ENCODE measurements around the gene SLC6A12. TPM values are rescaled to one million over a fixed set of nuclear protein-coding genes. Genes with fewer than 3 reads are reported as not detected.
A peak's percentile ranks its signal among the peaks of the same experiment; 100 is the strongest.

SLC6A12 gene
- total RNA-seq, 8 experiments from 2014 or later, result 0.11 to 8.1 (median 3.9) TPM

- Histone ChIP-seq H3K4me1 (replicated peaks in 1 of 2) (peaks cover 10 to 14% of the 10 kb centered on the region in 2 donors), H3K27ac (no peak overlapping the region), H3K4me3 (no peak overlapping the region)
- ATAC-seq (replicated peaks in 6 of 8), result no peak
- in situ Hi-C loops (cut with MboI; ENCODE audit: low pct_unique_long_range_greater_than_20kb in 2 of 9, low sequenced_read_pairs in 9 of 9, unreplicated experiment in 9 of 9), result no loop called here
- WGBS, 10 experiments, result 22 to 100% (median 71%) methylated on average over 1 to 3 of the region's 9 CpGs; no CpG with 5 or more reads in 5 of the 10 experiments
These were observed 15.3 kb downstream of the SLC6A12 start for GRCh38 chr12:198705-199104.

- Histone ChIP-seq H3K27ac (no peak overlapping the region), H3K4me1 (replicated peaks in 1 of 2) (peaks cover 15 to 20% of the 10 kb centered on the region in 2 donors)
- ATAC-seq (replicated peaks in 6 of 8), result no peak
These were observed 15.9 kb downstream of the SLC6A12 start for GRCh38 chr12:197911-198695.

GRCh38 chr12:197347-197746 is 16.6 kb downstream of the SLC6A12 start:
- no peak for ATAC-seq (replicated peaks in 6 of 8)
- in situ Hi-C loops (cut with MboI; ENCODE audit: low pct_unique_long_range_greater_than_20kb in 2 of 9, low sequenced_read_pairs in 9 of 9, unreplicated experiment in 9 of 9), result no loop called here
- Histone ChIP-seq H3K4me3 (no peak overlapping the region), H3K27ac (no peak overlapping the region), H3K4me1 (replicated peaks in 1 of 2) (peaks cover 22 to 24% of the 10 kb centered on the region in 2 donors)
- WGBS, 10 experiments, result 38 to 90% (median 71%) methylated on average over 2 to 3 of the region's 3 CpGs; no CpG with 5 or more reads in 2 of the 10 experiments

More at GRCh38 chr12:197911-198695, 15.9 kb downstream of the SLC6A12 start:
- WGBS, 10 experiments, result 63 to 100% (median 89%) methylated on average over 1 to 7 of the region's 11 CpGs; no CpG with 5 or more reads in 5 of the 10 experiments
- in situ Hi-C loops (cut with MboI; ENCODE audit: low pct_unique_long_range_greater_than_20kb in 2 of 9, low sequenced_read_pairs in 9 of 9, unreplicated experiment in 9 of 9), result no loop called here
- H3K4me3 ChIP-seq, result no peak overlapping the region

- H3K4me1 ChIP-seq (replicated peaks in 1 of 2), result peaks cover 22 to 24% of the 10 kb centered on the region in 2 donors
- WGBS, 10 experiments, result 80% methylated on average over 1 to 2 of the region's 4 CpGs; no CpG with 5 or more reads in 8 of the 10 experiments
- ATAC-seq (replicated peaks in 6 of 8), result no peak
- H3K4me3 ChIP-seq, result no peak overlapping the region
- H3K27ac ChIP-seq, result no peak overlapping the region
- in situ Hi-C loops (cut with MboI; ENCODE audit: low pct_unique_long_range_greater_than_20kb in 2 of 9, low sequenced_read_pairs in 9 of 9, unreplicated experiment in 9 of 9), result no loop called here
These were observed 17.5 kb downstream of the SLC6A12 start for GRCh38 chr12:196436-196835.

- no peak overlapping the region for H3K4me3 ChIP-seq
- H3K27ac ChIP-seq, result no peak overlapping the region
- ATAC-seq (replicated peaks in 6 of 8), result no peak
- in situ Hi-C loops (cut with MboI; ENCODE audit: low pct_unique_long_range_greater_than_20kb in 2 of 9, low sequenced_read_pairs in 9 of 9, unreplicated experiment in 9 of 9), result no loop called here
- 82 to 100% (median 94%) methylated on average over 1 to 10 of the region's 15 CpGs; no CpG with 5 or more reads in 5 of the 10 experiments for WGBS, 10 experiments
- H3K4me1 ChIP-seq (replicated peaks in 1 of 2), result peaks cover 22 to 24% of the 10 kb centered on the region in 2 donors
These were observed 18.0 kb downstream of the SLC6A12 start for GRCh38 chr12:195951-196350.

- in situ Hi-C loops (cut with MboI; ENCODE audit: low pct_unique_long_range_greater_than_20kb in 2 of 9, low sequenced_read_pairs in 9 of 9, unreplicated experiment in 9 of 9), result no loop called here
- 6 to 83% methylated on average over 2 to 3 of the region's 5 CpGs; no CpG with 5 or more reads in 8 of the 10 experiments for WGBS, 10 experiments
- H3K27ac ChIP-seq, result no peak overlapping the region
- H3K4me3 ChIP-seq, result no peak overlapping the region
- no peak for ATAC-seq (replicated peaks in 6 of 8)
- peaks cover 22 to 24% of the 10 kb centered on the region in 2 donors for H3K4me1 ChIP-seq (replicated peaks in 1 of 2)
These were observed 18.8 kb downstream of the SLC6A12 start for GRCh38 chr12:195156-195555.

- in situ Hi-C loops (cut with MboI; ENCODE audit: low pct_unique_long_range_greater_than_20kb in 2 of 9, low sequenced_read_pairs in 9 of 9, unreplicated experiment in 9 of 9), result no loop called here
- H3K27ac ChIP-seq, result no peak overlapping the region
- 67 to 100% (median 83%) methylated on average over 1 to 7 of the region's 7 CpGs; no CpG with 5 or more reads in 3 of the 10 experiments for WGBS, 10 experiments
- ATAC-seq (replicated peaks in 6 of 8), result no peak
- peaks cover 17 to 18% of the 10 kb centered on the region in 2 donors for H3K4me1 ChIP-seq (replicated peaks in 1 of 2)
- no peak overlapping the region for H3K4me3 ChIP-seq
These were observed 19.7 kb downstream of the SLC6A12 start for GRCh38 chr12:194276-194675.

GRCh38 chr12:193261-193660 is 20.7 kb downstream of the SLC6A12 start:
- in situ Hi-C loops (cut with MboI; ENCODE audit: low pct_unique_long_range_greater_than_20kb in 2 of 9, low sequenced_read_pairs in 9 of 9, unreplicated experiment in 9 of 9), result no loop called here
- peak overlapping the region; percentile 22 to 24 for H3K27ac ChIP-seq
- peaks cover 15 to 20% of the 10 kb centered on the region in 2 donors for H3K4me1 ChIP-seq (replicated peaks in 1 of 2)
- H3K4me3 ChIP-seq, result no peak overlapping the region
- ATAC-seq (replicated peaks in 6 of 8), result peak in 5 of 8 experiments; percentile 6 to 21 (median 13)
- WGBS, 10 experiments, result 0 to 62% (median 24%) methylated on average over 1 to 7 of the region's 10 CpGs; no CpG with 5 or more reads in 6 of the 10 experiments

GRCh38 chr12:191541-191940 is 22.4 kb downstream of the SLC6A12 start:
- Histone ChIP-seq H3K4me3 (no peak overlapping the region), H3K4me1 (replicated peaks in 1 of 2) (peaks cover 15 to 20% of the 10 kb centered on the region in 2 donors), H3K27ac (no peak overlapping the region)
- no peak for ATAC-seq (replicated peaks in 6 of 8)
- in situ Hi-C loops (cut with MboI; ENCODE audit: low pct_unique_long_range_greater_than_20kb in 2 of 9, low sequenced_read_pairs in 9 of 9, unreplicated experiment in 9 of 9), result no loop called here
- 10 to 92% (median 80%) methylated on average over 1 to 3 of the region's 3 CpGs; no CpG with 5 or more reads in 1 of the 10 experiments for WGBS, 10 experiments

GRCh38 chr12:190881-191280 is 23.1 kb downstream of the SLC6A12 start:
- ATAC-seq (replicated peaks in 6 of 8), result no peak
- 80 to 92% methylated on average over 1 to 2 of the region's 8 CpGs; no CpG with 5 or more reads in 8 of the 10 experiments for WGBS, 10 experiments
- in situ Hi-C loops (cut with MboI; ENCODE audit: low pct_unique_long_range_greater_than_20kb in 2 of 9, low sequenced_read_pairs in 9 of 9, unreplicated experiment in 9 of 9), result no loop called here
- Histone ChIP-seq H3K4me3 (no peak overlapping the region), H3K4me1 (replicated peaks in 1 of 2) (peaks cover 15 to 20% of the 10 kb centered on the region in 2 donors), H3K27ac (no peak overlapping the region)

GRCh38 chr12:189622-189962 is 24.4 kb downstream of the SLC6A12 start:
- Histone ChIP-seq H3K4me3 (no peak overlapping the region), H3K27ac (peak overlapping the region in 1 of 2 donors; percentile 22)
- in situ Hi-C loops (cut with MboI; ENCODE audit: low pct_unique_long_range_greater_than_20kb in 2 of 9, low sequenced_read_pairs in 9 of 9, unreplicated experiment in 9 of 9), result no loop called here

GRCh38 chr12:188910-189621 is 24.9 kb downstream of the SLC6A12 start:
- WGBS, 10 experiments, result 13% methylated on average over 7 of the region's 52 CpGs; no CpG with 5 or more reads in 9 of the 10 experiments
- H3K27ac ChIP-seq, result peak overlapping the region in 1 of 2 donors; percentile 22
- ATAC-seq (replicated peaks in 6 of 8), result peak; percentile 86 to 94 (median 90)
- peaks cover 12 to 13% of the 10 kb centered on the region in 2 donors for H3K4me1 ChIP-seq (replicated peaks in 1 of 2)
- peak overlapping the region; percentile 14 to 30 (median 25) for H3K4me3 ChIP-seq
- in situ Hi-C loops (cut with MboI; ENCODE audit: low pct_unique_long_range_greater_than_20kb in 2 of 9, low sequenced_read_pairs in 9 of 9, unreplicated experiment in 9 of 9), result no loop called here

More at GRCh38 chr12:189622-189962, 24.4 kb downstream of the SLC6A12 start:
- H3K4me1 ChIP-seq (replicated peaks in 1 of 2), result peaks cover 12 to 14% of the 10 kb centered on the region in 2 donors
- no peak for ATAC-seq (replicated peaks in 6 of 8)
- WGBS, 10 experiments, result 44 to 100% (median 78%) methylated on average over 1 to 3 of the region's 6 CpGs; no CpG with 5 or more reads in 6 of the 10 experiments

Measured in motor neuron (in vitro differentiated cells).